GM12872 (cell line): ENCODE data around the gene TOPAZ1.

Experiments used
- CTCF ChIP-seq: IDR thresholded peaks from 3 replicates; pipeline ENCODE4 v1.5.1; 2011; ENCODE audit warnings: low read depth, mild to moderate bottlenecking, low read length, moderate library complexity; ENCODE audit not compliant: insufficient read depth

TOPAZ1 gene

DNA sequence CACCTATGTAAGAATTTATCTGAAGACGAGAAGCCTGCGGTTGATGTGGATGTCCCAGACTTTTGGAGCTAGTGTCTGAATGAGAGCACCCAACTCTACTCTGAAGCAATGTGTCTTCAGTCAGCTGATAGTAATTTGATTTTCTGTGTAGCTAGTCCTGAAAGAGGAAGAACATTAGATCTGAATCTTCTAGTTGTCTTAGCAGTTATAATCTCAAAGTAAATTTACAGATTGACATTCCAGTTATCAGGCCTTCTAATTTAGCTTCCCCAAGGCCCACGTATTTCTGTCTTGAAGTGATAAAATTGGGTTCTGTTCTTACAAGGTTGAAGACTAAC is 98.3 kb downstream of the TOPAZ1 start:
- no peak for TF ChIP-seq CTCF

- no peak for TF ChIP-seq CTCF
These were observed 100.6 kb downstream of the TOPAZ1 start for GRCh38 chr3:44342176-44342790.

DNA sequence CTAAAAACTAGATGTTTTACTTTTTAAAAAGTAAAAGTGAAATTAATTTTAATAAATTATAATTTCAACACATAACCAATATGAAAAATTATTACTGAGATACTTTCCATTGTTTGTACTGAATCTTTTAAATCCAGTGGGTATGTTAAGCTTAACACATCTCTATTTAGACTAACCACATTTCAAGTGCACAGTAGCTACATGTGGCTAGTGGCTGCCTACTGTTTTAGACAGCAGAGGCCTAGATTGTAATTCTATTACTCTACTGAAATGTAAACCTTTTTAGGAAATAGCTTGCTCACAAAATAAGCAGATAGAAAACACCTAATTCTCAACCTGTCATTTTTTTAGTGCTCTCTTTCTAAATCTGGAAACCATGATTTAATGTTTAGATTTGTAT is 101.7 kb downstream of the TOPAZ1 start:
- no peak for TF ChIP-seq CTCF

- no peak for TF ChIP-seq CTCF
These were observed 107.3 kb downstream of the TOPAZ1 start for GRCh38 chr3:44348993-44349392.

GRCh38 chr3:44353355-44353924 is 111.8 kb downstream of the TOPAZ1 start:
- TF ChIP-seq CTCF, result no peak

GRCh38 chr3:44355362-44356033 is 113.8 kb downstream of the TOPAZ1 start:
- TF ChIP-seq CTCF, result no peak

GRCh38 chr3:44359146-44359751 is 117.6 kb downstream of the TOPAZ1 start:
- TF ChIP-seq CTCF, result no peak
